ENCODE results near the gene UROS.

UROS gene

GRCh38 chr10:125765835-125766234 lies 57.2 kb downstream of the UROS start:
- no peak for DNase-seq
- H3K9ac ChIP-seq (ENCODE audit: low read depth, low read length): no peak overlapping the region

GRCh38 chr10:125762692-125763648 lies 60.1 kb downstream of the UROS start:
- Histone ChIP-seq H3K4me1 (ENCODE audit: insufficient read depth, low read length) (no peaks in the 10 kb centered on the region), H3K9ac (ENCODE audit: low read depth, low read length) (no peak overlapping the region), H4K20me1 (ENCODE audit: insufficient read depth, low read length) (0 out of 2 replicates have a peak, but pooled peaks cover 8% of the 10 kb centered on the region), H3K4me3 (ENCODE audit: low read depth in 1 of 2, low read length in 2 of 2) (no peak overlapping the region), H3K27ac (ENCODE audit: low read length) (no peak overlapping the region), H3K9me3 (ENCODE audit: insufficient read depth, low read length, severe bottlenecking) (no peaks in the 10 kb centered on the region), H3K4me2 (ENCODE audit: insufficient read depth, low read length) (no peak overlapping the region), H3K36me3 (ENCODE audit: insufficient read depth, low read length) (peaks cover 77% of the 10 kb centered on the region), H3K79me2 (ENCODE audit: insufficient read depth, low read length) (no peaks in the 10 kb centered on the region), H3K27me3 (ENCODE audit: insufficient read depth, low read length, poor library complexity) (no peaks in the 10 kb centered on the region), H2AFZ (ENCODE audit: low read depth, low read length) (no peak overlapping the region)
- TF ChIP-seq EZH2 (IDR thresholded peaks at IDR 0.05; ENCODE audit: borderline replicate concordance, low read depth, low read length, severe bottlenecking) (no peak), CTCF (IDR thresholded peaks at IDR 0.05; ENCODE audit: borderline replicate concordance, extremely low read depth, low read length, poor library complexity, severe bottlenecking) (no peak)
- ATAC-seq (ENCODE audit: insufficient read depth, low read depth) (no peak), DNase-seq (no peak)

More at GRCh38 chr10:125765835-125766234, 57.2 kb downstream of the UROS start:
- Histone ChIP-seq H3K4me1 (ENCODE audit: insufficient read depth, low read length) (no peaks in the 10 kb centered on the region), H3K4me2 (ENCODE audit: insufficient read depth, low read length) (no peak overlapping the region), H3K36me3 (ENCODE audit: insufficient read depth, low read length) (peaks cover 54% of the 10 kb centered on the region), H3K27ac (ENCODE audit: low read length) (no peak overlapping the region), H4K20me1 (ENCODE audit: insufficient read depth, low read length) (no peaks in the 10 kb centered on the region), H2AFZ (ENCODE audit: low read depth, low read length) (no peak overlapping the region), H3K79me2 (ENCODE audit: insufficient read depth, low read length) (no peaks in the 10 kb centered on the region), H3K9me3 (ENCODE audit: insufficient read depth, low read length, severe bottlenecking) (no peaks in the 10 kb centered on the region), H3K4me3 (ENCODE audit: low read depth in 1 of 2, low read length in 2 of 2) (no peak overlapping the region), H3K27me3 (ENCODE audit: insufficient read depth, low read length, poor library complexity) (no peaks in the 10 kb centered on the region)
- ATAC-seq (ENCODE audit: insufficient read depth, low read depth): no peak
- TF ChIP-seq EZH2 (IDR thresholded peaks at IDR 0.05; ENCODE audit: borderline replicate concordance, low read depth, low read length, severe bottlenecking): no peak
- no peak for TF ChIP-seq CTCF (IDR thresholded peaks at IDR 0.05; ENCODE audit: borderline replicate concordance, extremely low read depth, low read length, poor library complexity, severe bottlenecking)

- Histone ChIP-seq H3K79me2 (ENCODE audit: insufficient read depth, low read length) (no peaks in the 10 kb centered on the region), H3K4me2 (ENCODE audit: insufficient read depth, low read length) (no peak overlapping the region), H2AFZ (ENCODE audit: low read depth, low read length) (no peak overlapping the region), H3K27me3 (ENCODE audit: insufficient read depth, low read length, poor library complexity) (no peaks in the 10 kb centered on the region), H3K36me3 (ENCODE audit: insufficient read depth, low read length) (peaks cover 87% of the 10 kb centered on the region), H4K20me1 (ENCODE audit: insufficient read depth, low read length) (0 out of 2 replicates have a peak, but pooled peaks cover 12% of the 10 kb centered on the region), H3K9ac (ENCODE audit: low read depth, low read length) (no peak overlapping the region), H3K4me3 (ENCODE audit: low read depth in 1 of 2, low read length in 2 of 2) (no peak overlapping the region), H3K9me3 (ENCODE audit: insufficient read depth, low read length, severe bottlenecking) (no peaks in the 10 kb centered on the region), H3K27ac (ENCODE audit: low read length) (no peak overlapping the region), H3K4me1 (ENCODE audit: insufficient read depth, low read length) (no peaks in the 10 kb centered on the region)
- TF ChIP-seq CTCF (IDR thresholded peaks at IDR 0.05; ENCODE audit: borderline replicate concordance, extremely low read depth, low read length, poor library complexity, severe bottlenecking) (no peak), EZH2 (IDR thresholded peaks at IDR 0.05; ENCODE audit: borderline replicate concordance, low read depth, low read length, severe bottlenecking) (no peak)
- DNase-seq (no peak), ATAC-seq (ENCODE audit: insufficient read depth, low read depth) (no peak)
These were observed 61.1 kb downstream of the UROS start for GRCh38 chr10:125761961-125762360.
